CD14-positive monocyte (primary cell): ENCODE results near the gene LUZP2. TPM values are rescaled to one million over a fixed set of nuclear protein-coding genes. Genes with fewer than 3 reads are reported as not detected.

Experiments used
- DNase-seq, 3 donors: peaks; one replicate each; pipeline ENCODE4 v3.0.0-alpha.2; 2011 to 2022
- H2AFZ ChIP-seq: 2 replicates; pipeline ENCODE4 v1.6.0; 2012; ENCODE audit warnings: mild to moderate bottlenecking, low read depth, low read length, inconsistent platforms; ENCODE audit not compliant: insufficient read depth, poor library complexity, severe bottlenecking
- H3K27ac ChIP-seq, 2 donors: 1 replicate in 1 of 2; 2 replicates in 1 of 2; pipeline ENCODE4 v1.5.1; 2012 to 2013; ENCODE audit warnings: low read length in 2 of 2, control low read depth in 1 of 2, inconsistent platforms in 1 of 2, low read depth in 1 of 2, mild to moderate bottlenecking in 1 of 2
- H3K27me3 ChIP-seq, 2 donors: one replicate each; pipeline versions ENCODE4 v1.6.0 to v1.6.1; 2011 to 2013; ENCODE audit warnings: low read length in 2 of 2; ENCODE audit not compliant: control insufficient read depth in 2 of 2, insufficient read depth in 2 of 2
- H3K36me3 ChIP-seq, 2 donors: replicated peaks in 1 of 2; 1 replicate in 1 of 2; 2 replicates in 1 of 2; pipeline versions ENCODE4 v1.5.1 to v1.6.1; 2012 to 2013; ENCODE audit warnings: low read length in 2 of 2, control low read depth in 1 of 2, inconsistent platforms in 1 of 2, mild to moderate bottlenecking in 1 of 2; ENCODE audit not compliant: insufficient read depth in 2 of 2, control insufficient read depth in 1 of 2
- H3K4me1 ChIP-seq, 2 donors: 1 replicate in 1 of 2; 2 replicates in 1 of 2; pipeline versions ENCODE4 v1.5.1 to v1.6.1; 2012 to 2013; ENCODE audit warnings: low read length in 2 of 2, control low read depth in 1 of 2, inconsistent platforms in 1 of 2, mild to moderate bottlenecking in 1 of 2, moderate library complexity in 1 of 2; ENCODE audit not compliant: insufficient read depth in 2 of 2, control insufficient read depth in 1 of 2
- H3K4me2 ChIP-seq: replicated peaks from 2 replicates; pipeline ENCODE3; 2012; ENCODE audit warnings: low read length, moderate library complexity, mild to moderate bottlenecking; ENCODE audit not compliant: poor library complexity, severe bottlenecking; ENCODE audit errors: extremely low read depth
- H3K4me3 ChIP-seq, 3 experiments: fragments of 200-600 bp in 1 of 3; sonication (generic) in 1 of 3; replicated peaks in 1 of 3; 1 replicate in 2 of 3; 2 replicates in 1 of 3; pipeline ENCODE4 v1.5.1; 2011 to 2013; ENCODE audit warnings: low read length in 3 of 3, mild to moderate bottlenecking in 3 of 3, control low read depth in 2 of 3, low read depth in 2 of 3, inconsistent platforms in 1 of 3, moderate library complexity in 1 of 3
- H3K79me2 ChIP-seq: 2 replicates; pipeline ENCODE4 v1.6.0; 2012; ENCODE audit warnings: mild to moderate bottlenecking, control low read depth, inconsistent platforms, low read length, moderate library complexity; ENCODE audit not compliant: insufficient read depth
- H3K9ac ChIP-seq: 2 replicates; pipeline ENCODE4 v1.6.0; 2017; ENCODE audit warnings: low read length, mild to moderate bottlenecking; ENCODE audit not compliant: insufficient read depth, poor library complexity, severe bottlenecking
- H3K9me3 ChIP-seq, 2 donors: replicated peaks in 1 of 2; 1 replicate in 1 of 2; 2 replicates in 1 of 2; pipeline versions ENCODE4 v1.5.1 to v1.6.1; 2012 to 2013; ENCODE audit warnings: low read length in 2 of 2, control low read depth in 1 of 2; ENCODE audit not compliant: control insufficient read depth in 1 of 2, insufficient read depth in 1 of 2
- H4K20me1 ChIP-seq: 2 replicates; pipeline ENCODE4 v1.6.0; 2012; ENCODE audit warnings: mild to moderate bottlenecking, low read length, control low read depth, moderate library complexity; ENCODE audit not compliant: insufficient read depth
- H3K27ac Mint-ChIP-seq, 7 donors: one replicate each; pipeline ENCODE4 v1.8.0; 2020; ENCODE audit warnings: mild to moderate bottlenecking in 7 of 7, mixed read lengths in 7 of 7, moderate library complexity in 6 of 7, inconsistent platforms in 2 of 7
- H3K27me3 Mint-ChIP-seq, 3 donors: one replicate each; pipeline ENCODE4 v1.8.0; 2021 to 2022; ENCODE audit warnings: low read depth in 3 of 3, mild to moderate bottlenecking in 3 of 3, mixed read lengths in 3 of 3, moderate library complexity in 3 of 3, inconsistent platforms in 1 of 3
- H3K36me3 Mint-ChIP-seq, 2 donors: one replicate each; pipeline ENCODE4 v1.8.0; 2020; ENCODE audit warnings: mixed read lengths in 2 of 2, inconsistent platforms in 1 of 2, mild to moderate bottlenecking in 1 of 2
- H3K4me1 Mint-ChIP-seq: one replicate; pipeline ENCODE4 v1.8.0; 2020; ENCODE audit warnings: mild to moderate bottlenecking, mixed read lengths
- H3K4me3 Mint-ChIP-seq, 2 donors: one replicate each; pipeline ENCODE4 v1.8.0; 2020; ENCODE audit warnings: mild to moderate bottlenecking in 2 of 2, mixed read lengths in 2 of 2, moderate library complexity in 1 of 2
- H3K9me3 Mint-ChIP-seq, 7 donors: one replicate each; pipeline ENCODE4 v1.8.0; 2020 to 2022; ENCODE audit warnings: mixed read lengths in 7 of 7, mild to moderate bottlenecking in 6 of 7, moderate library complexity in 6 of 7, inconsistent platforms in 2 of 7
- WGBS: methylation state at CpG from one replicate; pipeline ENCODE4 v1.1.5; 2013; ENCODE audit warnings: missing lambda C conversion rate; ENCODE audit not compliant: insufficient coverage; 5-methylcytosine and 5-hydroxymethylcytosine counted together
- intact Hi-C, 2 donors: fragments of 100-400 bp; cut with micrococcal nuclease; formaldehyde crosslinking; loops; one replicate each; pipeline versions ENCODE4 v1.15.0 to v1.15.1; 2023
- polyA plus RNA-seq, 3 donors: library from polyadenylated mRNA; depleted of rRNA in 1 of 3; unstranded in 2 of 3; stranded (reverse) in 1 of 3; fragments of 300-500 nt in 2 of 3; fragments of >200 nt in 1 of 3; fragmentation: Illumina TruSeq in 2 of 3; gene quantifications; 1 replicate in 2 of 3; 2 replicates in 1 of 3; pipeline ENCODE4 v1.2.3, GENCODE V29; 2012 to 2021
- TF ChIP-seq, protein P1 (sequence below): fragments of 200-600 bp; IDR thresholded peaks from one replicate; pipeline ENCODE4 v1.8.0; 2022; ENCODE audit warnings: antibody characterized with exemption, mild to moderate bottlenecking

The LUZP2 gene
- polyA plus RNA-seq, 3 donors: not detected

DNA sequence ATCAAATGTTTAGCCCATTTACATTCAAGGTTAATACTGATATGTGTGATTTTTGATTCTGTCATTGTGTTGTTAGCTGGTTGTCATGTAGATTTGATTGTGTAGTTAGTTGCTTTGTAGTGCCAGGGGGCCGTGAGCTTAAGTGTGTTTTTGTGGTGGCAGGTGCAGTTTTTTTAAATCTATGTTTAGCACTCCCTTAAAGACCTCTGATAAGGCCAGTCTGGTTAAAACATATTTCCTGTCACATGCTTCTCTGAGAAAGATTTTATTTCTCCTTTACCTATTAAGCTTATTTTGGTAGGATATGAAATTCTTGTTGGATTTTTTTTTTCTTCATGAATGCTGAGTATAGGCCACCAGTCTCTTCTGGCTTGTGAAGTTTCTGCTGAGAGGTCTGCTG is 540.6 kb downstream of the LUZP2 start:
- Histone ChIP-seq H3K27me3 (no peaks in the 10 kb centered on the region), H4K20me1 (no peaks in the 10 kb centered on the region), H3K79me2 (no peaks in the 10 kb centered on the region), H3K9ac (no peak overlapping the region), H3K27ac (no peak overlapping the region), H3K4me3 (no peak overlapping the region), H2AFZ (no peak overlapping the region), H3K4me1 (no peaks in the 10 kb centered on the region), H3K36me3 (no peaks in the 10 kb centered on the region), H3K4me2 (no peak overlapping the region), H3K9me3 (no peaks in the 10 kb centered on the region)
- WGBS: no CpG with 5 or more reads among the region's 1 CpG
- no peak for DNase-seq
- intact Hi-C loops: no loop called here
- H3K27me3 Mint-ChIP-seq: no peaks in the 10 kb centered on the region
- no peaks in the 10 kb centered on the region for H3K4me1 Mint-ChIP-seq
- no peak overlapping the region for H3K4me3 Mint-ChIP-seq
- peaks cover 0 to 3% (median 0%) of the 10 kb centered on the region in 7 donors for H3K9me3 Mint-ChIP-seq
- no peak overlapping the region for H3K27ac Mint-ChIP-seq
- TF ChIP-seq, protein P1, sequence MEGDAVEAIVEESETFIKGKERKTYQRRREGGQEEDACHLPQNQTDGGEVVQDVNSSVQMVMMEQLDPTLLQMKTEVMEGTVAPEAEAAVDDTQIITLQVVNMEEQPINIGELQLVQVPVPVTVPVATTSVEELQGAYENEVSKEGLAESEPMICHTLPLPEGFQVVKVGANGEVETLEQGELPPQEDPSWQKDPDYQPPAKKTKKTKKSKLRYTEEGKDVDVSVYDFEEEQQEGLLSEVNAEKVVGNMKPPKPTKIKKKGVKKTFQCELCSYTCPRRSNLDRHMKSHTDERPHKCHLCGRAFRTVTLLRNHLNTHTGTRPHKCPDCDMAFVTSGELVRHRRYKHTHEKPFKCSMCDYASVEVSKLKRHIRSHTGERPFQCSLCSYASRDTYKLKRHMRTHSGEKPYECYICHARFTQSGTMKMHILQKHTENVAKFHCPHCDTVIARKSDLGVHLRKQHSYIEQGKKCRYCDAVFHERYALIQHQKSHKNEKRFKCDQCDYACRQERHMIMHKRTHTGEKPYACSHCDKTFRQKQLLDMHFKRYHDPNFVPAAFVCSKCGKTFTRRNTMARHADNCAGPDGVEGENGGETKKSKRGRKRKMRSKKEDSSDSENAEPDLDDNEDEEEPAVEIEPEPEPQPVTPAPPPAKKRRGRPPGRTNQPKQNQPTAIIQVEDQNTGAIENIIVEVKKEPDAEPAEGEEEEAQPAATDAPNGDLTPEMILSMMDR: no peak
- H3K36me3 Mint-ChIP-seq: no peaks in the 10 kb centered on the region

DNA sequence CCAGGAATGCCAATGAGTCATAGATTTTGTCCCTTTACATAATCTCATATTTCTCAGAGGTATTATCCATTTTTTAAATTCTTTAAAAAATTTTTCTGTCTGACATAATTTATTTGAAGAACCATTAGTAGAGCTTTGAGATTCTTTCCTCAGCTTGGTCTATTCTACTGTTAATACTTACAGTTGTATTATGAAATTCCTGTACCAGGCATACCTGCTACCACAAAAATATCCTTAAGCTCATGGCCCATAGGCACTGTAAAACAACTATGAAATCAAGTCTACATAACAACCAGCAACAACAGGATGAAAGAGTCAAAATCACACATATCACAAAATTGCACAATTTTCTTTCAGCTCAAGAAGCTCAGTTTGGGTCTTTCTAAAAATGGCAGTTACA is 541.3 kb downstream of the LUZP2 start:
- Mint-ChIP-seq H3K9me3 (peaks cover 0 to 3% (median 0%) of the 10 kb centered on the region in 7 donors), H3K4me3 (no peak overlapping the region), H3K36me3 (no peaks in the 10 kb centered on the region), H3K27ac (no peak overlapping the region), H3K27me3 (no peaks in the 10 kb centered on the region), H3K4me1 (no peaks in the 10 kb centered on the region)
- Histone ChIP-seq H3K9ac (no peak overlapping the region), H3K27ac (no peak overlapping the region), H3K36me3 (no peaks in the 10 kb centered on the region), H3K79me2 (no peaks in the 10 kb centered on the region), H3K9me3 (no peaks in the 10 kb centered on the region), H2AFZ (no peak overlapping the region), H3K4me2 (no peak overlapping the region), H3K27me3 (no peaks in the 10 kb centered on the region), H3K4me1 (no peaks in the 10 kb centered on the region), H3K4me3 (no peak overlapping the region), H4K20me1 (no peaks in the 10 kb centered on the region)
- TF ChIP-seq, protein P1: no peak
- DNase-seq: no peak
- intact Hi-C loops: no loop called here
